ENCODE measurements around the gene CPM.

Gene CPM

DNA sequence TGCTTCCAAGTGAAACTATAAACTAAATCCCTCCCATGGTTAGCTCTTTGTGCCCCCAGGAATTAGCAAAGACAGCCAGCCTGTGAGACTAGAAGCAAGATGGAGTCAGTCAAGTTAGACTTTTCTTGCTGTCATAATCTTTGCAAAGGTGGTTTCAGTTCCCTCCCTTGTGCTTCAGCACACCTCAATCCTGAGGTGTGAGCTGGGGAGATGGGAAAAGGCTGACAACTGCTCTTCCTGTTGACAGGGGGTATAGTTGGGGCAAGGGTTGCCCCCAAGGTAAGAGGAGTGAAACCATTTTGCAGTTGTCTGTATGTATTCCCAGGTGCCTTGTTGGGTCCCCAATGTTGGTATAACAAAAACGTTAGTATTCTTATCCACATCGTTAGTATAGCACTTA, 12.3 kb upstream of the CPM start:
- Histone ChIP-seq H3K9me2 (replicated peaks; ENCODE audit: low read depth, low read length) (no peaks in the 10 kb centered on the region), H3K9ac (ENCODE audit: low read depth, low read length, poor library complexity, severe bottlenecking) (no peak overlapping the region), H3K9me3 (ENCODE audit: insufficient read depth, low read depth, low read length) (no peaks in the 10 kb centered on the region), H3K79me2 (ENCODE audit: insufficient read depth, low read length) (no peaks in the 10 kb centered on the region), H3K4me2 (ENCODE audit: low read depth, low read length, poor library complexity, severe bottlenecking) (no peak overlapping the region), H3K4me1 (ENCODE audit: insufficient read depth, low read length, poor library complexity, severe bottlenecking) (no peaks in the 10 kb centered on the region), H3F3A (ENCODE audit: low read depth) (no peaks in the 10 kb centered on the region), H3K36me3 (ENCODE audit: insufficient read depth, low read length) (no peaks in the 10 kb centered on the region), H4K20me1 (ENCODE audit: insufficient read depth, low read length, poor library complexity, severe bottlenecking) (no peaks in the 10 kb centered on the region), H3K27me3 (ENCODE audit: insufficient read depth, low read length, poor library complexity, severe bottlenecking) (no peaks in the 10 kb centered on the region), H2AFZ (ENCODE audit: low read length) (no peak overlapping the region), H3K4me3 (ENCODE audit: low read length, poor library complexity, severe bottlenecking) (no peak overlapping the region)
- TF ChIP-seq EZH2phosphoT487 (IDR thresholded peaks at IDR 0.05; ENCODE audit: borderline replicate concordance): no peak
- TF ChIP-seq, protein P1, sequence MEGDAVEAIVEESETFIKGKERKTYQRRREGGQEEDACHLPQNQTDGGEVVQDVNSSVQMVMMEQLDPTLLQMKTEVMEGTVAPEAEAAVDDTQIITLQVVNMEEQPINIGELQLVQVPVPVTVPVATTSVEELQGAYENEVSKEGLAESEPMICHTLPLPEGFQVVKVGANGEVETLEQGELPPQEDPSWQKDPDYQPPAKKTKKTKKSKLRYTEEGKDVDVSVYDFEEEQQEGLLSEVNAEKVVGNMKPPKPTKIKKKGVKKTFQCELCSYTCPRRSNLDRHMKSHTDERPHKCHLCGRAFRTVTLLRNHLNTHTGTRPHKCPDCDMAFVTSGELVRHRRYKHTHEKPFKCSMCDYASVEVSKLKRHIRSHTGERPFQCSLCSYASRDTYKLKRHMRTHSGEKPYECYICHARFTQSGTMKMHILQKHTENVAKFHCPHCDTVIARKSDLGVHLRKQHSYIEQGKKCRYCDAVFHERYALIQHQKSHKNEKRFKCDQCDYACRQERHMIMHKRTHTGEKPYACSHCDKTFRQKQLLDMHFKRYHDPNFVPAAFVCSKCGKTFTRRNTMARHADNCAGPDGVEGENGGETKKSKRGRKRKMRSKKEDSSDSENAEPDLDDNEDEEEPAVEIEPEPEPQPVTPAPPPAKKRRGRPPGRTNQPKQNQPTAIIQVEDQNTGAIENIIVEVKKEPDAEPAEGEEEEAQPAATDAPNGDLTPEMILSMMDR (conservative IDR thresholded peaks at IDR 0.05; ENCODE audit: low read length): no peak

DNA sequence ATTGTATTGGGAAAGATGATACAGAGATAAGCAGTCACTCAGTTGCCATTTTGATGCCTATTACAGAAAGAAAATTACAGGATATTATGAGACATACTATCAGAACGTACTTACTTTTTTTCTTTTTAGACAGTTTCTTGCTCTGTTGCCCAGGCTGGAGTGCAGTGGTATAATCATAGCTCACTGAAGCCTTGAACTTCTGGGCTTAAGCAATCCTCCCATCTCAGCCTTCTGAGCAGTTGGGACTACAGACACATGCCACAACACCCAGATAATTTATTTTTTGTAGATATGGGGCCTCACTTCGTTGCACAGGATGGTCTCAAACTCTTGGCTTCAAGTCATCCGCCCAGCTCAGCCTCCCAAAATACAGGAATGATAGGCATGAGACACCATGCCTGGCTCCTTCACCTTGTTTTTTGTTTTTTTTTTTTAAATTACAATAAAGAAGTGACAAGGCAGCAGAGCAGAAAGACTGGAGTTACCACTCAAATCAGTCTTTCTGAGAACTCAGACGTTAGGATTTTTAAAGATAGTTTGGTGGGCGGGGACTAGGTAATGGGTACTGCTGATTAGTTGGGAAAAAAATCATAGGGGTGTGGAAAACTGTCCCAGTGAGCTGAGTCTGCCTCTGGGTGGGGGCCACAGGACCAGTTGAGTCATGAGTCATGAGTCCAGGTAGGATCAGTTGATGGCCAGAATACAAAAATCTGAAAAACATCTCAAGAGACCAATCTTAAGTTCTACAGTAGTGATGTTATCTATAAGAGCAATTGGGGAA, 11.5 kb upstream of the CPM start:
- TF ChIP-seq, protein P1 (conservative IDR thresholded peaks at IDR 0.05; ENCODE audit: low read length): no peak
- H3K36me3 ChIP-seq (ENCODE audit: insufficient read depth, low read length): no peaks in the 10 kb centered on the region
- H3F3A ChIP-seq (ENCODE audit: low read depth): no peaks in the 10 kb centered on the region
- no peaks in the 10 kb centered on the region for H3K9me3 ChIP-seq (ENCODE audit: insufficient read depth, low read depth, low read length)
- no peaks in the 10 kb centered on the region for H3K79me2 ChIP-seq (ENCODE audit: insufficient read depth, low read length)
- H3K4me3 ChIP-seq (ENCODE audit: low read length, poor library complexity, severe bottlenecking): no peak overlapping the region
- no peak overlapping the region for H3K9ac ChIP-seq (ENCODE audit: low read depth, low read length, poor library complexity, severe bottlenecking)
- no peak overlapping the region for H3K4me2 ChIP-seq (ENCODE audit: low read depth, low read length, poor library complexity, severe bottlenecking)
- H3K4me1 ChIP-seq (ENCODE audit: insufficient read depth, low read length, poor library complexity, severe bottlenecking): no peaks in the 10 kb centered on the region
- H3K27me3 ChIP-seq (ENCODE audit: insufficient read depth, low read length, poor library complexity, severe bottlenecking): no peaks in the 10 kb centered on the region
- H4K20me1 ChIP-seq (ENCODE audit: insufficient read depth, low read length, poor library complexity, severe bottlenecking): no peaks in the 10 kb centered on the region
- H2AFZ ChIP-seq (ENCODE audit: low read length): no peak overlapping the region
- H3K9me2 ChIP-seq (replicated peaks; ENCODE audit: low read depth, low read length): no peaks in the 10 kb centered on the region

DNA sequence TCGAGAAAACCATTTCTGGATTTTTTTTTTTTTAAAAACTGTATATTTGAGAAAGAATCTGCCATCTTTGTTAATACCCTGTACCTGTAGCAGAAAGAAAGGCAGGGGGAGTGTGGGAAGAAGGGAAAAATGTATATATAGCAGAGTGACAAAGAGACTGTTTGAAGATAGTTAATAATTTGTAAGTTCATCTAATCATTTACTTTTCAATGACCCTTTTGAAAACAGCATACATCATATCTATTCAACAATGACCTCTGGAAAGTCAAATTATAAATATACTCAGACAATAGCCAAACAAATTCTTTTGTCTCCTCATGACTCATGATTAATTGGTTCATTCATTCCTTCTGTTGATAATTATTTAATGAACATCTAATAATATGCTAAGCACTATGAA, 10.9 kb upstream of the CPM start:
- no peak overlapping the region for H3K4me2 ChIP-seq (ENCODE audit: low read depth, low read length, poor library complexity, severe bottlenecking)
- H3K4me3 ChIP-seq (ENCODE audit: low read length, poor library complexity, severe bottlenecking): no peak overlapping the region
- no peaks in the 10 kb centered on the region for H3K79me2 ChIP-seq (ENCODE audit: insufficient read depth, low read length)
- H2AFZ ChIP-seq (ENCODE audit: low read length): no peak overlapping the region
- H3K27me3 ChIP-seq (ENCODE audit: insufficient read depth, low read length, poor library complexity, severe bottlenecking): no peaks in the 10 kb centered on the region
- TF ChIP-seq EZH2phosphoT487 (IDR thresholded peaks at IDR 0.05; ENCODE audit: borderline replicate concordance): no peak
- TF ChIP-seq, protein P1 (conservative IDR thresholded peaks at IDR 0.05; ENCODE audit: low read length): no peak
- H3K9me3 ChIP-seq (ENCODE audit: insufficient read depth, low read depth, low read length): no peaks in the 10 kb centered on the region
- H4K20me1 ChIP-seq (ENCODE audit: insufficient read depth, low read length, poor library complexity, severe bottlenecking): no peaks in the 10 kb centered on the region
- no peak overlapping the region for H3K9ac ChIP-seq (ENCODE audit: low read depth, low read length, poor library complexity, severe bottlenecking)
- H3F3A ChIP-seq (ENCODE audit: low read depth): no peaks in the 10 kb centered on the region
- no peaks in the 10 kb centered on the region for H3K4me1 ChIP-seq (ENCODE audit: insufficient read depth, low read length, poor library complexity, severe bottlenecking)
- no peaks in the 10 kb centered on the region for H3K36me3 ChIP-seq (ENCODE audit: insufficient read depth, low read length)
- no peaks in the 10 kb centered on the region for H3K9me2 ChIP-seq (replicated peaks; ENCODE audit: low read depth, low read length)

Data from Loucy (cell line).